ENCODE results near the gene CLBA1.

CLBA1 gene

GRCh38 chr14:105021656-105022275 lies 36.2 kb downstream of the CLBA1 start (continued):
- TF ChIP-seq ZNF639 (tag by site-specific recombination; IDR thresholded peaks at IDR 0.05) (peak; percentile 19; the same call in 1 of the 2 replicates), ZNF580 (tag by site-specific recombination; IDR thresholded peaks at IDR 0.05) (0 out of 2 replicates have a peak, but pooled peaks have one; percentile 30), ZBTB20 (tag by site-specific recombination; IDR thresholded peaks at IDR 0.05) (peak; percentile 72), RBAK (tag by site-specific recombination; IDR thresholded peaks at IDR 0.05) (no peak), ELK4 (IDR thresholded peaks at IDR 0.05; ENCODE audit: borderline replicate concordance, low read depth, low read length) (no peak), ZNF488 (tag by site-specific recombination; IDR thresholded peaks at IDR 0.05) (no peak), ZNF133 (tag by site-specific recombination; IDR thresholded peaks at IDR 0.05) (no peak), ZBTB7A (tag by site-specific recombination; IDR thresholded peaks at IDR 0.05; ENCODE audit: low read depth) (no peak), ZSCAN30 (tag by site-specific recombination; IDR thresholded peaks at IDR 0.05) (no peak), AEBP2 (tag by site-specific recombination; IDR thresholded peaks at IDR 0.05; ENCODE audit: borderline replicate concordance) (no peak), ZEB2 (tag by site-specific recombination; IDR thresholded peaks at IDR 0.05) (0 out of 2 replicates have a peak, but pooled peaks have one; percentile 48), ZIC2 (tag by site-specific recombination; IDR thresholded peaks at IDR 0.05) (no peak), ZNF561 (tag by site-specific recombination; IDR thresholded peaks at IDR 0.05; ENCODE audit: borderline replicate concordance) (no peak), ZSCAN5A (tag by site-specific recombination; IDR thresholded peaks at IDR 0.05) (no peak), SP2 (tag by site-specific recombination; IDR thresholded peaks at IDR 0.05) (no peak), YY1 (tag by site-specific recombination; IDR thresholded peaks at IDR 0.05) (no peak), ZNF514 (tag by site-specific recombination; IDR thresholded peaks at IDR 0.05) (no peak), ZBTB10 (tag by site-specific recombination; IDR thresholded peaks at IDR 0.05) (peak; percentile 37; the same call in 1 of the 2 replicates), ZNF610 (tag by site-specific recombination; IDR thresholded peaks at IDR 0.05; ENCODE audit: borderline replicate concordance) (peak; percentile 96), REST (tag by site-specific recombination; IDR thresholded peaks at IDR 0.05) (no peak), IKZF3 (tag by site-specific recombination; IDR thresholded peaks at IDR 0.05) (peak; percentile 68), ZNF837 (tag by site-specific recombination; IDR thresholded peaks at IDR 0.05) (no peak), ZFHX2 (tag by site-specific recombination; conservative IDR thresholded peaks at IDR 0.05) (no peak)
